Neural progenitor cell (in vitro differentiated cells): Measurements from ENCODE around the gene LTN1. TPM values are rescaled to one million over a fixed set of nuclear protein-coding genes. Genes with fewer than 3 reads are reported as not detected.

ENCODE experiments used
- DNase-seq: peaks from one replicate; pipeline ENCODE4 v3.0.0-alpha.2; 2016; ENCODE audit warnings: low spot score
- H2AFZ ChIP-seq: fragments of 200-600 bp; sonication (generic); replicated peaks from 2 replicates; pipeline ENCODE4 v1.6.1; 2016; ENCODE audit warnings: antibody characterized with exemption
- H3F3A ChIP-seq: fragments of 200-600 bp; sonication (generic); 2 replicates; pipeline ENCODE4 v1.6.1; 2016; ENCODE audit warnings: antibody characterized with exemption, low read depth
- H3K27ac ChIP-seq: fragments of 200-600 bp; sonication (generic); 2 replicates; pipeline ENCODE4 v1.5.1; 2016; ENCODE audit warnings: mild to moderate bottlenecking
- H3K27me3 ChIP-seq: fragments of 200-600 bp; sonication (generic); 2 replicates; pipeline ENCODE4 v1.6.1; 2016; ENCODE audit warnings: mild to moderate bottlenecking, moderate library complexity
- H3K36me3 ChIP-seq: fragments of 200-600 bp; sonication (generic); 2 replicates; pipeline ENCODE4 v1.5.1; 2016
- H3K4me1 ChIP-seq: fragments of 200-600 bp; sonication (generic); 2 replicates; pipeline ENCODE4 v1.6.1; 2016; ENCODE audit warnings: mixed run types
- H3K4me2 ChIP-seq: fragments of 200-600 bp; sonication (generic); 2 replicates; pipeline ENCODE4 v1.6.1; 2016
- H3K4me3 ChIP-seq: fragments of 200-600 bp; sonication (generic); 2 replicates; pipeline ENCODE4 v1.5.1; 2016
- H3K79me2 ChIP-seq: fragments of 200-600 bp; sonication (generic); 2 replicates; pipeline ENCODE4 v1.6.1; 2016; ENCODE audit warnings: low read depth
- H3K9ac ChIP-seq: fragments of 200-600 bp; sonication (generic); 2 replicates; pipeline ENCODE4 v1.6.1; 2016
- H3K9me3 ChIP-seq: fragments of 200-600 bp; sonication (generic); 2 replicates; pipeline ENCODE4 v1.5.1; 2016; ENCODE audit warnings: low read depth
- H4K20me1 ChIP-seq: fragments of 200-600 bp; sonication (generic); 2 replicates; pipeline ENCODE4 v1.6.1; 2016; ENCODE audit warnings: low read depth
- H3K27ac Mint-ChIP-seq: 3 replicates; pipeline ENCODE4 v1.8.0; 2021; ENCODE audit warnings: mixed read lengths
- H3K27me3 Mint-ChIP-seq: 2 replicates; pipeline ENCODE4 v1.8.0; 2022; ENCODE audit warnings: low read depth, mild to moderate bottlenecking, inconsistent platforms, moderate library complexity, mixed read lengths; ENCODE audit not compliant: insufficient read depth
- H3K36me3 Mint-ChIP-seq: 3 replicates; pipeline ENCODE4 v1.8.0; 2021; ENCODE audit warnings: mixed read lengths
- H3K4me1 Mint-ChIP-seq: 3 replicates; pipeline ENCODE4 v1.8.0; 2021; ENCODE audit warnings: mixed read lengths
- H3K4me3 Mint-ChIP-seq: 3 replicates; pipeline ENCODE4 v1.8.0; 2021; ENCODE audit warnings: mild to moderate bottlenecking, moderate library complexity, mixed read lengths
- H3K9me3 Mint-ChIP-seq: 3 replicates; pipeline ENCODE4 v1.8.0; 2020; ENCODE audit warnings: mixed read lengths
- CTCF ChIP-seq: fragments of 200-600 bp; sonication (generic); IDR thresholded peaks from 2 replicates; pipeline ENCODE4 v1.5.1; 2017; ENCODE audit warnings: antibody characterized with exemption, mild to moderate bottlenecking
- EZH2 ChIP-seq: fragments of 200-600 bp; sonication (generic); IDR thresholded peaks from 2 replicates; pipeline ENCODE4 v1.6.1; 2017; ENCODE audit warnings: antibody characterized with exemption, mild to moderate bottlenecking, moderate library complexity
- EZH2phosphoT487 ChIP-seq: fragments of 200-600 bp; sonication (generic); IDR thresholded peaks from 2 replicates; pipeline ENCODE4 v1.6.1; 2017; ENCODE audit warnings: antibody characterized with exemption
- total RNA-seq: library from RNA; depleted of rRNA; stranded (reverse); fragments of >200 nt; gene quantifications from 2 replicates; pipeline ENCODE4 v1.2.3, GENCODE V29; 2015; ENCODE audit warnings: low replicate concordance

LTN1 gene
- total RNA-seq, 1 donor from 2014 or later: 37.3 TPM

GRCh38 chr21:28892199-28893111, 100.2 kb downstream of the LTN1 start:
- Histone ChIP-seq H3K9ac (no peak overlapping the region), H3F3A (no peaks in the 10 kb centered on the region), H4K20me1 (no peaks in the 10 kb centered on the region), H3K27ac (no peak overlapping the region), H3K27me3 (no peaks in the 10 kb centered on the region), H3K4me3 (no peak overlapping the region), H3K4me2 (no peak overlapping the region), H2AFZ (no peak overlapping the region), H3K4me1 (no peaks in the 10 kb centered on the region), H3K9me3 (no peaks in the 10 kb centered on the region), H3K79me2 (no peaks in the 10 kb centered on the region), H3K36me3 (no peaks in the 10 kb centered on the region)
- no peak for DNase-seq
- Mint-ChIP-seq H3K27me3 (no peaks in the 10 kb centered on the region), H3K36me3 (no peaks in the 10 kb centered on the region), H3K27ac (no peak overlapping the region), H3K4me3 (no peak overlapping the region), H3K4me1 (no peaks in the 10 kb centered on the region), H3K9me3 (no peaks in the 10 kb centered on the region)
- TF ChIP-seq EZH2 (no peak), EZH2phosphoT487 (no peak), CTCF (no peak)

DNA sequence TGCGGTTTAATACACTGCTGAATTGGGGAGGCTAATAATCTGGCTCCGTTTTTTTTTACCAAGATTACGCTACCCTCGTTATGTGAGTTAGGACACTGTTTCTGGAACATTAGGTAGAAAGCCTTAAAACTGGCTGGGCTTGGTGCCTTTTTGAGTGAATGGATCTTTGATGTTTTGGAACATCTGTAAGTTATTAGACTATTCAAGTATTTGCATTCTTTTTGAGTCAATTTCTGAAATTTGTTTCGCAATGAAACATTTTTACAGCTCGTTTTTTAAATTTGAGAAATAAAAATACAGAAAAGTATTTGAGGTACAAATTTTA, 106.9 kb downstream of the LTN1 start:
- Histone ChIP-seq H3K27me3 (no peaks in the 10 kb centered on the region), H2AFZ (peak overlapping the region; percentile 84), H3K9me3 (no peaks in the 10 kb centered on the region), H3K4me2 (no peak overlapping the region), H3K27ac (no peak overlapping the region), H3K4me1 (no peaks in the 10 kb centered on the region), H3K4me3 (no peak overlapping the region), H3F3A (no peaks in the 10 kb centered on the region), H4K20me1 (no peaks in the 10 kb centered on the region), H3K79me2 (peaks cover 5% of the 10 kb centered on the region), H3K9ac (no peak overlapping the region), H3K36me3 (peaks cover 13% of the 10 kb centered on the region)
- Mint-ChIP-seq H3K27ac (no peak overlapping the region), H3K27me3 (peaks cover 6% of the 10 kb centered on the region), H3K4me1 (peaks cover 17% of the 10 kb centered on the region), H3K36me3 (peaks cover 7% of the 10 kb centered on the region), H3K4me3 (peak overlapping the region; percentile 96), H3K9me3 (peaks cover 4% of the 10 kb centered on the region)
- no peak for DNase-seq
- TF ChIP-seq EZH2: no peak
- no peak for TF ChIP-seq CTCF
- TF ChIP-seq EZH2phosphoT487: no peak

- Mint-ChIP-seq H3K4me1 (peaks cover 17% of the 10 kb centered on the region), H3K36me3 (peaks cover 8% of the 10 kb centered on the region), H3K27me3 (peaks cover 6% of the 10 kb centered on the region), H3K4me3 (peak overlapping the region; percentile 96), H3K9me3 (peaks cover 4% of the 10 kb centered on the region), H3K27ac (peak overlapping the region; percentile 98)
- H2AFZ ChIP-seq: peak overlapping the region; percentile 84
- H3K36me3 ChIP-seq: peaks cover 13% of the 10 kb centered on the region
- no peak overlapping the region for H3K27ac ChIP-seq
- H3K79me2 ChIP-seq: peaks cover 5% of the 10 kb centered on the region
- no peaks in the 10 kb centered on the region for H3F3A ChIP-seq
- no peaks in the 10 kb centered on the region for H3K9me3 ChIP-seq
- no peaks in the 10 kb centered on the region for H4K20me1 ChIP-seq
- peak overlapping the region; percentile 54 for H3K4me3 ChIP-seq
- no peak overlapping the region for H3K9ac ChIP-seq
- no peaks in the 10 kb centered on the region for H3K27me3 ChIP-seq
- peak overlapping the region; percentile 81 for H3K4me2 ChIP-seq
- peak; percentile 89 for DNase-seq
- TF ChIP-seq CTCF: no peak
- TF ChIP-seq EZH2phosphoT487: no peak
- TF ChIP-seq EZH2: no peak
- H3K4me1 ChIP-seq: no peaks in the 10 kb centered on the region
These were observed 107.5 kb downstream of the LTN1 start for GRCh38 chr21:28884976-28885852.
